Measurements from ENCODE around the gene MEOX1. TPM values are rescaled to one million over a fixed set of nuclear protein-coding genes. Genes with fewer than 3 reads are reported as not detected.

Gene MEOX1
- total RNA-seq, 1 experiment from 2014 or later: not detected

DNA sequence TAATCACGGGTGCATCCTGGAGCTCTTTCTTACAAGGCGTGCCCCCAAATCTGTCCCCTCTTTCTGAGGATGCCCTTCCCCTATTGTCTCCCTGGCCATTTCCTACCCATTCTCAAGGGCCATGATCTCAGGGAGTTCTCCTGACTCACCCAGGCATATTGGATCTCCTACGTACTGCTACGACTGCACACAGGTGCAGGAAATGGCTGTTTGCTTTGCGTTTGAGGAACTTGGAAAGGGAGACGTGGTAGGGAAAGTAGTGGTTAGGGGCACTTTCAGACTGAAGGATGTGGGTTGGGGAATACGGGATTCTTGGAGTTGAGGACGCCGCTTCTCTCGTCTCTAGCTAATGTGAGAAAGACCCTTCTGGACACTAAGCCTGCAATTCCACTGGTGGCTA lies 18.7 kb upstream of the MEOX1 start:
- no peak for DNase-seq (ENCODE audit: low read depth)

DNA sequence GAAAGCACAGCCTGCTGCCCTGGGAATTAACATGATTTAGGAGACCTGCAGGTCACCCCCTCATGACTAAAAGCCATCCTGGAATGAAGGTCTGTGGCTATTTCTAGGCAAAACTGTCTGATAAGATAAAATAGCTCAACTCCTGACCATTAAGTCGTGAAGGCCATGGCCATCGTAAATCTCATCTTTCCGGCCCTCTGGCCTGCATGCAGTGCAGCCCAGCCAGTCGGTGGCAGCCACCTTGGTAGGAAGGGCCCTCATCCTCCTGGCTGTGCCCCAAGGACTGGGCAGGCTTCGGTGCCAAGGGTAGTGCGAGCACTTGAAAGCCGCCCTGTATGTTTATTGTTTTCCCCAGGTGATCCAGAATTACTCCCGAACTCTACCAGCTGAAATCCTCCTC lies 18.2 kb upstream of the MEOX1 start:
- DNase-seq (ENCODE audit: low read depth): no peak

GRCh38 chr17:43679401-43679800 lies 17.7 kb upstream of the MEOX1 start:
- no peak for DNase-seq (ENCODE audit: low read depth)

DNA sequence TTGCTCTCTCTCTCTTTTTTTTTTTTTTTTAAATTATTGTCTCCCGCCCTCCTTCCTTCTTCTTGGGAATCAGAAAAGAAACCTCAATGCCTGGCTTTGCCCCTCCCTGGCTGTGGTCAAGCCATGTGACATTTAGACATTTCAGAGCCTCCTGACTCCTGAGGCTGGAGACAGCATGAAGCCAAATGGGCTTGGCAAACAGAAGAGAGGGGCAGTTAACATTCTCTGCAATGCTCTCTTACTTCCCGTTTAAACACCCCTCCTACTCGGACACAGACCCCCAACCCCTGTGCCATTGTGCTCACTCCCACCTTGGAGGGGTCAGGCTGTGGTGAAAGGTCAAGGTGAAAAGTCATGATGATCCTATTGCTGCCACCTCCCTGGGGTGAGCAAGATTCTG lies 14.7 kb upstream of the MEOX1 start:
- DNase-seq (ENCODE audit: low read depth): peak; percentile 39

- no peak for DNase-seq (ENCODE audit: low read depth)
Observed at GRCh38 chr17:43674394-43674793, 12.7 kb upstream of the MEOX1 start.

DNA sequence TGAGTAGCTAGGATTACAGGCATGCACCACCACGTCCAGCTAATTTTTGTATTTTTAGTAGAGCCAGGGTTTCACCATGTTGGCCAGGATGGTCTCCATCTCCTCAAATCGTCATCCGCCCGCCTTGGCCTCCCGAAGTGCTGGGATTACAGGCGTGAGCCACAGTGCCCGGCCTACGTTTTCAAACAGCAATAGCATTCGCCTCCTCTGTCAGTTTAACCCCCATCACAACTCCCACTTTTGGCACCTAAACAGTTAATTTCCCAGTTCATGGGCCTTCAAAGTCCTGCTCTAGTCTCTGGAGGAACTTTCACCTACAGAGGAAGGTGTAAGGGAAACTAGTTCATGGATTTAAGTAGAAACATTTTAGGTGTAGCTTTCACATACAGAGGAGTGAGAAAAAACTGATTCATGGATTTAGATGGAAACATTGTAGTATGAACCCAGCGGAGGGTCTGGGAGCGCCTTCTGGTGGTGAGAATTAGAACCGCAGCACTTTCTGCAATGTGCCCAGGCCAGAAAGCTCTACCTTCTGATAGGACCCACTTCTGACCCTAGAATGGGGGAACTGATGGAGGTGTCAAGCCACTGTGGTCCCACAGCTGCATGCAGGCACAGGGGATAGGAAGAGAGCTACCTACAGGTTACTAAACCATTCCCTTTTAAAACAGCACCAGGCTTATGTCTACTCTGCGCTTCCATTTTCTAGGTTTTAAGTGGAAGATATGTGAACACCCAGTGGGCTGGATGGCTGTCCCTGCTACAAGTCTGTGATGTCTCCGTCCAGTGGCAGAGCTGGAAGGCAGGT lies 12.0 kb upstream of the MEOX1 start:
- peak; percentile 66 for DNase-seq (ENCODE audit: low read depth)

- no peak for DNase-seq (ENCODE audit: low read depth)
Observed at GRCh38 chr17:43671755-43672519, 10.2 kb upstream of the MEOX1 start.

DNA sequence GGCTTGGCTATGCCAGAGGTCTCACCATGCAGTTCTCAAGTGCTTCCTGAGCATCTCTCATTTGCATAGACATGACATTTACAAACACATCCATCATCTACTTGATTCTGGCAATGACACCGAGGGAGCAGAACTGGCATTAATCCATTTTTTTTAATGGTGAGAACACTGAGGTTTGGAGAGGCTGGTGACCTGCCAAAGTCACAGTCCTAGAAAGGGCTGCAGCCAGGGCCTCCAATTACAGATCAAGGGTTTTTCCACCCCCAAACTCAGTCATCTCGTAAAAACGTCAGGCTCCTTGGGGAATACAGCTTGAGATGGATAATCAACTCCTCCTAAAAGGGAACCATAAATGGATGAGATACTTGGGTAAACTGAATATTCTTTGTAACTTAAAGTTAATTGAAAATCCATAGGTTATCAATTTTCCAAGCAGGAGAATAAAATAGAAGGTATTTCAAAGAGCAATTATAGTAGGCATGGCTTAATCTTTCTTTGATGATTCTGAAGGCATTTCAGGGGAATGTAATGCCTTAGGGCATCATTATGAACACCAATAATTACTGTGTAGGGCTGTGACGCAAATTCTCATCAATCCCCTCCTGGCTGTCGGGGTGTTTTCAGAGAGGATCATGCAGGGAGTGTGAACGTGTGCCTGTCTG lies 9.4 kb upstream of the MEOX1 start:
- DNase-seq (ENCODE audit: low read depth): no peak

DNA sequence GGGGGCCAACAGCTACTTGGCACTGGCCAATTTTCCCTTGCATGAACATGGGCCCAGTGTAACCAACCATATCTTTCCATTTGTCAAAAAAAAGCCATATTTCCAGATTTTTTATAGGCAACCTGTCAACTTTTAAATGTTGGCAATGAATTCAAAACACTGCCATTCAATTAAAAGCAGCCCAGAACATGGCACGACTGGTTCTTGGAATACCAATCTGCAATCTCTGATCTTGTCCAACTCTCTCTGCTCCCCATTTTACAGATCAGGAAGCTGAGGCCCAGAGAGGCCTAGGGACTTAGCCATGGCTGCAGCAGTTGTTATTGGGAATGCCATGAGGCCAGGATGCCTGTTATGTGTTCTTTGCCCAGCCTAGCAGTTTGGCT lies 8.9 kb upstream of the MEOX1 start:
- no peak for DNase-seq (ENCODE audit: low read depth)

GRCh38 chr17:43669971-43670644 lies 8.4 kb upstream of the MEOX1 start:
- no peak for DNase-seq (ENCODE audit: low read depth)

GRCh38 chr17:43667947-43668348 lies 6.2 kb upstream of the MEOX1 start:
- DNase-seq (ENCODE audit: low read depth): peak; percentile 60

- no peak for DNase-seq (ENCODE audit: low read depth)
Observed at GRCh38 chr17:43667506-43667905, 5.8 kb upstream of the MEOX1 start.

GRCh38 chr17:43665937-43666236 lies 4.2 kb upstream of the MEOX1 start:
- DNase-seq (ENCODE audit: low read depth): no peak

DNA sequence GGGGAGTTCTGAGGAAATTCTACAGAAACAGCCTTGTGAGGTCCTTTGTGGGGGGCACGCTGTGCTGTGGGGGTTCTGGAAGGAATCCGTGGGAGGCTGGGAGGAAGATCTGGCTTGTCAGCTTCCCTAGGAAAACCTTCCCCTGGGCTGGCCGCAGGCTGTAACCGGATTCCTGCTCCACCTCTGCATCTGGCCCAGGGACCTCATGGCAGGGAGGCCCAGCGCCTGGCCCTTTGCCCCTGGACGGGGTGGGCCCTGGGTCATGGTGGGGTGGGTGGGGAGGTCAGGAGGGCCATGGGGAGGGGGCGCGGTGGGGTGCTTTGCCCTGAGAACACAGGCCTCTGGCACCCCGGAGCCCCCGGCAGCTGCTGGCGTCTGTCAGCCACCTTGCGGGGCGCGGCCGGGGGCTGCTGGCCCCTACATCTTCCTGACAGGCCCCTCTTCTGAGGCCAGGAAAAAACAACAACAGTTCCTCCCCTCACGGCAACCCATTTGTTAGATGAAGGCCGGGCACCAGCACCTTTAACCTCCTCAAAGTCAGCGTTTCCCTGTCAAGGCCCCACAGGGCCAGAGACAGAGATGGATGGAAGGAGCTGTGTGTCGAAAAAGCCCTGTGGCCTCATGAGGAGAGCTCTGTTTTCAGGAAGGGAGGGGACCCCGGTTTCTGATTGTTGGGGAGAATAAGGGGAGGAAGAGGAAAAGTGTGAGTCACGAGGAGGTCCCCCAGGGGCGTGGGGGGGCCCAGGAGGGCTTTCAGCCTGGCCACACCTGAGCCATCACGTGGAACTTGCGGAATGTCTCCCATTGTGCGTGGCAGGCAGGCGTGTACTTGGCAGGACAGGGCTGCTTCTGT lies 3.6 kb upstream of the MEOX1 start:
- no peak for DNase-seq (ENCODE audit: low read depth)

GRCh38 chr17:43664096-43664495 lies 2.4 kb upstream of the MEOX1 start:
- no peak for DNase-seq (ENCODE audit: low read depth)

DNA sequence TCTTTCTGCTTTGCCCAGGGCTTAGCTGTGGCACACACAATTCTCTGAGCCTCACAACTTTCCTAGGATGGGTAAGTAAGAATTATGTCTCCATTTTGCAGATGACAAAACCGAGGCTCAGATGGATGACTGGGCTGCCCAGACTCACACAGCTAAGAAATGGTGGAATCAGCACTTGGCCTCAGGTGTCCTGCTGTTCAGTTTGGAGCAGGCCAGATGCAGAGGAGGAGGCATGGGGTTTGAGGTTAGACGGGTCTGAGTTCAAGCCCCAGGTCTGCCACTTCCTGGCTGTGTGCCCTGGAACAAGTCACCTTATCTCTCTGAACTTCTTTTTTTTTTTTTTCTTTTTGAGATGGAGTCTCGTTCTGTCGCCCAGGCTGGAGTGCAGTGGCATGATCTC lies 1.7 kb upstream of the MEOX1 start:
- no peak for DNase-seq (ENCODE audit: low read depth)

- no peak for DNase-seq (ENCODE audit: low read depth)
Observed at GRCh38 chr17:43662413-43663141, 855 bp upstream of the MEOX1 start.

GRCh38 chr17:43660816-43661493 lies 767 bp downstream of the MEOX1 start:
- DNase-seq (ENCODE audit: low read depth): no peak

GRCh38 chr17:43659823-43660617 lies 1.7 kb downstream of the MEOX1 start:
- no peak for DNase-seq (ENCODE audit: low read depth)
